ENCODE data around the gene HLA-DQB1.

GRCh38 chr6:32623693-32624092, 42.8 kb downstream of the HLA-DQB1 start:
- TF ChIP-seq EP300 (IDR thresholded peaks at IDR 0.05; ENCODE audit: borderline replicate concordance) (no peak), MAX (IDR thresholded peaks at IDR 0.05) (no peak), TAF1 (IDR thresholded peaks at IDR 0.05; ENCODE audit: low read depth) (no peak), TCF12 (IDR thresholded peaks at IDR 0.05; ENCODE audit: low read depth) (no peak), RAD21 (IDR thresholded peaks at IDR 0.05; ENCODE audit: low read depth) (no peak), YY1 (IDR thresholded peaks at IDR 0.05; ENCODE audit: low read depth) (no peak), EGR1 (IDR thresholded peaks at IDR 0.05) (no peak), NFIC (IDR thresholded peaks at IDR 0.05) (no peak), USF1 (IDR thresholded peaks at IDR 0.05) (no peak), FOXM1 (IDR thresholded peaks at IDR 0.05; ENCODE audit: borderline replicate concordance, low read depth) (no peak), CEBPB (IDR thresholded peaks at IDR 0.05) (no peak), REST (IDR thresholded peaks at IDR 0.05; ENCODE audit: low read depth) (no peak), ZBTB7A (IDR thresholded peaks at IDR 0.05; ENCODE audit: low read depth) (no peak), TEAD4 (IDR thresholded peaks at IDR 0.05) (no peak)
